ENCODE results near the gene ACKR1. TPM values are rescaled to one million over a fixed set of nuclear protein-coding genes. Genes with fewer than 3 reads are reported as not detected.

Gene ACKR1
- total and polyA plus RNA-seq, 2 of the 13 experiments (the other 11 are each of a cell fraction or from before 2014, with no cell fraction given) = not detected

DNA sequence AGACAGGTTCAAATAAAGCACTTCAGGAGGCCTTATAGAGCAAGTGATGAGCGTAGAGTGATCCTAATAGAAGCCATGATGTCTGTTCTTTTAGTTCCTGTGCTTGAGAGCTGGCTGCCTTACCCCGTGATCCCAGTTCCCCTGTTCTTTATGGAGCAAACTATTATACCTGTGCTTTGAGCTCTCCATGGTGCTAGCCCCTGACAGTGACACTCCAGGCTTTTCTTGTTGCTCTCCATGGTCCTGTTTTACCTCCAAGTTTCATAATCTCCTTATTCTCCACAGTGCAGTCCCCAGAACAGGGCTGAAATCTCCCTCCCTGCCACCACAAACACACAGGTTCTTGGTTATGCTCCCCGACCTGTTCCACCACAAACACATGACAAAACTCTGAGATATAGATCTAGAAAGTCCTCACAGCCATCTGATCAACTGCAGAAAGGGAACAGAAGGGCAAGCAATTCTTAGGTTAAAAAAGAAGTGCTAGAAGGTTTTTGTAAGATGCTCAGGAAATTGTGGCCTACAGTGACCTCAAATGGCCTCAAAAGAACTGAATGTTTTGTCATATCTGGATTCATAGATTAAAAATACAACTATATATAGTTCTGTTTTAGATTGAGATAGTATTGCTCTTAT lies 27.3 kb upstream of the ACKR1 start (continued):
- TF ChIP-seq ZNF841 (CRISPR knock-in tag; IDR thresholded peaks at IDR 0.05; ENCODE audit: borderline replicate concordance) (peak; percentile 77; the same call in 1 of the 2 replicates), ZNF329 (CRISPR knock-in tag; IDR thresholded peaks at IDR 0.05; ENCODE audit: low read depth) (peak; percentile 66; the same call in 1 of the 2 replicates), TCF7 (IDR thresholded peaks at IDR 0.05; ENCODE audit: low read depth) (no peak), CTCF (CRISPR knock-in tag; IDR thresholded peaks at IDR 0.05) (no peak), ZNF446 (CRISPR knock-in tag; IDR thresholded peaks at IDR 0.05) (peak; percentile 95), ZSCAN12 (CRISPR knock-in tag; IDR thresholded peaks at IDR 0.05) (peak; percentile 99), SRY (CRISPR knock-in tag; IDR thresholded peaks at IDR 0.05) (peak; percentile 93; the same call in 1 of the 2 replicates), ZSCAN9 (CRISPR knock-in tag; IDR thresholded peaks at IDR 0.05; ENCODE audit: borderline replicate concordance) (peak; percentile 100), DPF2 (CRISPR knock-in tag; IDR thresholded peaks at IDR 0.05; ENCODE audit: borderline replicate concordance, low read depth) (no peak), JUNB (CRISPR knock-in tag; IDR thresholded peaks at IDR 0.05; ENCODE audit: borderline replicate concordance) (peak; percentile 74), ZFP36 (IDR thresholded peaks at IDR 0.05; ENCODE audit: borderline replicate concordance, low read depth, low read length, partially characterized antibody) (no peak), ZNF33A (CRISPR knock-in tag; IDR thresholded peaks at IDR 0.05; ENCODE audit: borderline replicate concordance) (peak; percentile 65; the same call in 1 of the 2 replicates)
- TF ChIP-seq, protein P1, sequence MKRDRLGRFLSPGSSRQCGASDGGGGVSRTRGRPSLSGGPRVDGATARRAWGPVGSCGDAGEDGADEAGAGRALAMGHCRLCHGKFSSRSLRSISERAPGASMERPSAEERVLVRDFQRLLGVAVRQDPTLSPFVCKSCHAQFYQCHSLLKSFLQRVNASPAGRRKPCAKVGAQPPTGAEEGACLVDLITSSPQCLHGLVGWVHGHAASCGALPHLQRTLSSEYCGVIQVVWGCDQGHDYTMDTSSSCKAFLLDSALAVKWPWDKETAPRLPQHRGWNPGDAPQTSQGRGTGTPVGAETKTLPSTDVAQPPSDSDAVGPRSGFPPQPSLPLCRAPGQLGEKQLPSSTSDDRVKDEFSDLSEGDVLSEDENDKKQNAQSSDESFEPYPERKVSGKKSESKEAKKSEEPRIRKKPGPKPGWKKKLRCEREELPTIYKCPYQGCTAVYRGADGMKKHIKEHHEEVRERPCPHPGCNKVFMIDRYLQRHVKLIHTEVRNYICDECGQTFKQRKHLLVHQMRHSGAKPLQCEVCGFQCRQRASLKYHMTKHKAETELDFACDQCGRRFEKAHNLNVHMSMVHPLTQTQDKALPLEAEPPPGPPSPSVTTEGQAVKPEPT (CRISPR knock-in tag; IDR thresholded peaks at IDR 0.05; ENCODE audit: low read depth) = no peak
- TF ChIP-seq, protein P2, sequence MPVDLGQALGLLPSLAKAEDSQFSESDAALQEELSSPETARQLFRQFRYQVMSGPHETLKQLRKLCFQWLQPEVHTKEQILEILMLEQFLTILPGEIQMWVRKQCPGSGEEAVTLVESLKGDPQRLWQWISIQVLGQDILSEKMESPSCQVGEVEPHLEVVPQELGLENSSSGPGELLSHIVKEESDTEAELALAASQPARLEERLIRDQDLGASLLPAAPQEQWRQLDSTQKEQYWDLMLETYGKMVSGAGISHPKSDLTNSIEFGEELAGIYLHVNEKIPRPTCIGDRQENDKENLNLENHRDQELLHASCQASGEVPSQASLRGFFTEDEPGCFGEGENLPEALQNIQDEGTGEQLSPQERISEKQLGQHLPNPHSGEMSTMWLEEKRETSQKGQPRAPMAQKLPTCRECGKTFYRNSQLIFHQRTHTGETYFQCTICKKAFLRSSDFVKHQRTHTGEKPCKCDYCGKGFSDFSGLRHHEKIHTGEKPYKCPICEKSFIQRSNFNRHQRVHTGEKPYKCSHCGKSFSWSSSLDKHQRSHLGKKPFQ (CRISPR knock-in tag; IDR thresholded peaks at IDR 0.05; ENCODE audit: insufficient replicate concordance) = peak; percentile 88
- TF ChIP-seq, protein P3, sequence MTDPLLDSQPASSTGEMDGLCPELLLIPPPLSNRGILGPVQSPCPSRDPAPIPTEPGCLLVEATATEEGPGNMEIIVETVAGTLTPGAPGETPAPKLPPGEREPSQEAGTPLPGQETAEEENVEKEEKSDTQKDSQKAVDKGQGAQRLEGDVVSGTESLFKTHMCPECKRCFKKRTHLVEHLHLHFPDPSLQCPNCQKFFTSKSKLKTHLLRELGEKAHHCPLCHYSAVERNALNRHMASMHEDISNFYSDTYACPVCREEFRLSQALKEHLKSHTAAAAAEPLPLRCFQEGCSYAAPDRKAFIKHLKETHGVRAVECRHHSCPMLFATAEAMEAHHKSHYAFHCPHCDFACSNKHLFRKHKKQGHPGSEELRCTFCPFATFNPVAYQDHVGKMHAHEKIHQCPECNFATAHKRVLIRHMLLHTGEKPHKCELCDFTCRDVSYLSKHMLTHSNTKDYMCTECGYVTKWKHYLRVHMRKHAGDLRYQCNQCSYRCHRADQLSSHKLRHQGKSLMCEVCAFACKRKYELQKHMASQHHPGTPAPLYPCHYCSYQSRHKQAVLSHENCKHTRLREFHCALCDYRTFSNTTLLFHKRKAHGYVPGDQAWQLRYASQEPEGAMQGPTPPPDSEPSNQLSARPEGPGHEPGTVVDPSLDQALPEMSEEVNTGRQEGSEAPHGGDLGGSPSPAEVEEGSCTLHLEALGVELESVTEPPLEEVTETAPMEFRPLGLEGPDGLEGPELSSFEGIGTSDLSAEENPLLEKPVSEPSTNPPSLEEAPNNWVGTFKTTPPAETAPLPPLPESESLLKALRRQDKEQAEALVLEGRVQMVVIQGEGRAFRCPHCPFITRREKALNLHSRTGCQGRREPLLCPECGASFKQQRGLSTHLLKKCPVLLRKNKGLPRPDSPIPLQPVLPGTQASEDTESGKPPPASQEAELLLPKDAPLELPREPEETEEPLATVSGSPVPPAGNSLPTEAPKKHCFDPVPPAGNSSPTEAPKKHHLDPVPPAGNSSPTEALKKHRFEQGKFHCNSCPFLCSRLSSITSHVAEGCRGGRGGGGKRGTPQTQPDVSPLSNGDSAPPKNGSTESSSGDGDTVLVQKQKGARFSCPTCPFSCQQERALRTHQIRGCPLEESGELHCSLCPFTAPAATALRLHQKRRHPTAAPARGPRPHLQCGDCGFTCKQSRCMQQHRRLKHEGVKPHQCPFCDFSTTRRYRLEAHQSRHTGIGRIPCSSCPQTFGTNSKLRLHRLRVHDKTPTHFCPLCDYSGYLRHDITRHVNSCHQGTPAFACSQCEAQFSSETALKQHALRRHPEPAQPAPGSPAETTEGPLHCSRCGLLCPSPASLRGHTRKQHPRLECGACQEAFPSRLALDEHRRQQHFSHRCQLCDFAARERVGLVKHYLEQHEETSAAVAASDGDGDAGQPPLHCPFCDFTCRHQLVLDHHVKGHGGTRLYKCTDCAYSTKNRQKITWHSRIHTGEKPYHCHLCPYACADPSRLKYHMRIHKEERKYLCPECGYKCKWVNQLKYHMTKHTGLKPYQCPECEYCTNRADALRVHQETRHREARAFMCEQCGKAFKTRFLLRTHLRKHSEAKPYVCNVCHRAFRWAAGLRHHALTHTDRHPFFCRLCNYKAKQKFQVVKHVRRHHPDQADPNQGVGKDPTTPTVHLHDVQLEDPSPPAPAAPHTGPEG (CRISPR knock-in tag; IDR thresholded peaks at IDR 0.05) = peak; percentile 89

All from HepG2 (cell line).